Central memory CD8-positive, alpha-beta T cell (primary cell): ENCODE measurements around the gene BRINP2.
"Not testable (repeated sequence)": the region's sequence is repeated elsewhere in the genome, so short reads cannot be mapped to it uniquely, and the experiment has no call there.

ENCODE experiments used
- ATAC-seq: fragments of 150-1000 bp; cut with Tn5 transposase; replicated peaks from 2 replicates; pipeline ENCODE4 v1.10.0; 2022; ENCODE audit warnings: mild to moderate bottlenecking, moderate FRiP score, moderate number of reproducible peaks; ENCODE audit not compliant: poor library complexity, severe bottlenecking; ENCODE audit errors: extremely low read depth
- DNase-seq, 2 donors: peaks; one replicate each; pipeline ENCODE4 v3.0.0; 2021; ENCODE audit warnings: low spot score in 2 of 2
- H3K27ac Mint-ChIP-seq: one replicate; pipeline ENCODE4 v1.8.0; 2022; ENCODE audit warnings: low read depth, mild to moderate bottlenecking, moderate library complexity, mixed read lengths
- H3K27me3 Mint-ChIP-seq: one replicate; pipeline ENCODE4 v1.8.0; 2022; ENCODE audit warnings: mixed read lengths
- H3K36me3 Mint-ChIP-seq: one replicate; pipeline ENCODE4 v1.8.0; 2022; ENCODE audit warnings: mild to moderate bottlenecking, moderate library complexity, mixed read lengths; ENCODE audit not compliant: insufficient read depth
- H3K4me1 Mint-ChIP-seq: one replicate; pipeline ENCODE4 v1.8.0; 2022; ENCODE audit warnings: mixed read lengths
- H3K4me3 Mint-ChIP-seq: one replicate; pipeline ENCODE4 v1.8.0; 2022; ENCODE audit warnings: mild to moderate bottlenecking, moderate library complexity, mixed read lengths
- H3K9me3 Mint-ChIP-seq: one replicate; pipeline ENCODE4 v1.8.0; 2022; ENCODE audit warnings: mixed read lengths

Gene BRINP2

DNA sequence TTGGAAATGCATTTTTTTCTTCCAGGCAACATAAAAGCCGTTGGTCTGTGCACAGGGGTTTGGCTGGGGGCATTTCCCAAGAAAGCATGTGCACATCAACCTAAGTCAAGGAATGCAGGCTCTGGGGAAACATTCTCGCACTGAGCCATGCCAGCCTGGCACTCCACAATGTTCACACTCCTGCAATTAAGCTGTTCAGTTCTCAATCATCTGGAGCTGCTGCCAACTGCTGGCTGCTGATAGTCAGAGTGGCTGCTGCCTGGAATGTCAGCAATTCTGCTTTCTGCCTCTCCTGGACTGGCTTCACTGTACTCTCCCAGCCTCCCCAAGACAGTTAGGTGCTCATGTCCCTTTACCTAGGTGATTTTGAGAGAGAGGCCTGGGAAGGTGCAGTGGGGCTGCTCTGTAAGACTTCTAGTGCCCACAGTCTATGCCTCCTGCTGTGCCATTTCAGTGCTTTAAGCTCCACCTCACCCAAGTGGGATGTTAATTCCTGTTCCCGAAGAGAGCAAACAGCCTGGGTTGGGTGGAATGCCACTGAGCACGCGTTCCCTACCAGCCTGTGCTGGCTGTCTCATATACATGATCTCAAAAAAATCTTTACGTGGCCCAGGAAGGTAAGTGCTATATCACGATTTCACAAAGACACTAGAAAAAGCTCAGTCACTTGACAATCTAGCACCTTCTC, 131.7 kb downstream of the BRINP2 start:
- Mint-ChIP-seq H3K36me3 (no peaks in the 10 kb centered on the region), H3K4me1 (no peaks in the 10 kb centered on the region)
- no peak for ATAC-seq

DNA sequence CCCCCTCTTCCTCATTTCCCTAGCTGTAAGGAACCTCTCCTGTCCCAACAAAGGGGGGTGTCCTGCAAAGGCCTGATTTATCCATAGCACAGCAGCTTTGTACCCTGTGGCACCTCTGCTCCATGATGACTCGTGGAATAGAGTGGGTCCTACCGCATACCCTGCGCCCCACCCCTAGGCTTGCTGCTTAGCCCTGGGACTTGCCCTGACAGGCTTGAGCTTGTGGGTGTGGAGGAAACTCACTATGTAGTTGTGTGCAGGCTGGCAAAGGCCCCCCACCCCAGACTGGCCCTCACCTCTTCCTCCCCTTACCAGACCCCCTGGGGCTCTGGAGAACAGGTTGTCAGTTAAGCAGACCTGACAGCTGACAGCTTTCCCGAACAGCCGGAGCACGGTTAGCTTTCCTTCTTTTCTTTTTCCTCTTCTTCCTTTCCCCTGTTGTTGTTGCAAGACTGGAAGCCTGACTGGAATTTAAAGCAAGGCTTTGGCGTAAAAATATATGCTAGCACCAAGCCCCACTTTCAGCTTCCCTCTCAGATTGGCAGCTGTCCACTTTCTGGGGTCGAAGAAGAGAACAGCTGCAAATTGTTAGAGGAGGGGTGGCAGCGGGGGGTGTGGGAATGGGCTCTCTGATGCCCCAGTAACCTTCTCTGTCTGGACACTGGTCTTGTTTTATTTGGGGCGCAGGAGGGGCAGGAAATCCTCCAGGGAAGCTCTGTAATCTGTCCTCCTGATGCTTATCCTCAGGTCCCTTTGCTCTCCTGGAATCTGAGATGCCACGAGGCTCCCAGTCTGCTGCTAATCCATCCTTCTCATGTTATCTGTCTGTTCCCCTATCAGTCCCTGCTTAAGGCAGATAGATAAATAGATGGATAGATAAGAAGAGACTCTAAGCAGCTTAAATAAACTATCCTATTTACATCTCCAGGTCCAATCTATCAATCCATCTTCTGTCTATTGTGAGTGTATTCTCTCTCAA, 134.6 kb downstream of the BRINP2 start:
- Mint-ChIP-seq H3K27me3 (no peaks in the 10 kb centered on the region), H3K36me3 (no peaks in the 10 kb centered on the region), H3K4me1 (no peaks in the 10 kb centered on the region), H3K27ac (no peak overlapping the region), H3K4me3 (no peak overlapping the region), H3K9me3 (peaks cover 19% of the 10 kb centered on the region)
- ATAC-seq (no peak), DNase-seq (no peak)

More for the DNA sequence above, 131.7 kb downstream of the BRINP2 start:
- DNase-seq = no peak
- Mint-ChIP-seq H3K9me3 (peaks cover 22% of the 10 kb centered on the region), H3K4me3 (no peak overlapping the region), H3K27me3 (no peaks in the 10 kb centered on the region), H3K27ac (no peak overlapping the region)

GRCh38 chr1:177306019-177306415, 135.3 kb downstream of the BRINP2 start:
- DNase-seq (no peak), ATAC-seq (no peak)
- no peak overlapping the region for H3K27ac Mint-ChIP-seq

DNA sequence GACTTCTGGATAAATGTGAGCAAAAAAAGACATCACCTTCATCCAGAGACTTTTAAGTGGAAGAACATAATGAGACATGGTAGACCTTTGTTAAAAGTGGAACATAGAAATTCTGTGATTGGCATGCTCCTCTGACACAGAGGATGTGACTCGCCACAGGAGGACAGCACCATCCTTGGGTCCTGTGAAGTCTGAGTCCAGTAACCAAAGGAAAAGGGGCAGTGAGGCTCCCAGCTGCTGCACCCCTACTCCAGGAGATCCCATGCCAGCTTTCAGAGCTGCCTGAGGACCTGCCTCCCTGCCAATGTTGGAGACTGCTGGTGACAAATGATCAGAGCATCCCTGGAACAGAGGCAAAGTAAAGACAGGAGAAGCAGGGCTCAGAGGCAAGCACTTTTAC, 136.2 kb downstream of the BRINP2 start:
- ATAC-seq (no peak), DNase-seq (no peak)
- no peak overlapping the region for H3K4me3 Mint-ChIP-seq
- no peaks in the 10 kb centered on the region for H3K4me1 Mint-ChIP-seq
- no peaks in the 10 kb centered on the region for H3K36me3 Mint-ChIP-seq
- no peak overlapping the region for H3K27ac Mint-ChIP-seq
- H3K9me3 Mint-ChIP-seq = peaks cover 24% of the 10 kb centered on the region
- no peaks in the 10 kb centered on the region for H3K27me3 Mint-ChIP-seq

More at GRCh38 chr1:177306019-177306415, 135.3 kb downstream of the BRINP2 start:
- Mint-ChIP-seq H3K4me1 (no peaks in the 10 kb centered on the region), H3K27me3 (no peaks in the 10 kb centered on the region), H3K36me3 (no peaks in the 10 kb centered on the region), H3K4me3 (no peak overlapping the region), H3K9me3 (peaks cover 22% of the 10 kb centered on the region)

DNA sequence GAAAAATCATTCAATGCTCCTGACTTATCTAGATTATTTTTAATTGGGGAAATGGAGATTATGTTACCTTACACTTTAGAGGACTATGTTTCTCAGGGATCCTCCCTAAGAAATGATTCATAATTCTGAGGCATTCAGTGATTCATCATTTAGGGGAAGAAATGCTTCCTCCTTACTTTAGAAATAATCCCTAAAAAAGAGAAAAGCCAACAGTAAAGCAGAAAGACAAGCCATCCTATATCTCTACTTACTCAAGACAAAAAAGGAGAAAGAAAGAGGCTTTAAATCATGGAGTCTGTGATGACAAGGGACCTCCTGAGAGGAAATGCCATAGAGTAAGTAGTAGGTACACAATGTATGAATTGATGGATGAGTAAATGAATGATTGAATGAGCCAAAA, 137.0 kb downstream of the BRINP2 start:
- Mint-ChIP-seq H3K27ac (no peak overlapping the region), H3K27me3 (no peaks in the 10 kb centered on the region), H3K9me3 (peaks cover 28% of the 10 kb centered on the region), H3K4me1 (no peaks in the 10 kb centered on the region), H3K4me3 (no peak overlapping the region), H3K36me3 (no peaks in the 10 kb centered on the region)
- DNase-seq = no peak
- no peak for ATAC-seq

GRCh38 chr1:177309880-177310279, 139.1 kb downstream of the BRINP2 start:
- peaks cover under 1% of the 10 kb centered on the region for H3K36me3 Mint-ChIP-seq
- H3K27ac Mint-ChIP-seq = no peak overlapping the region
- H3K9me3 Mint-ChIP-seq = peaks cover 32% of the 10 kb centered on the region
- H3K4me1 Mint-ChIP-seq = no peaks in the 10 kb centered on the region
- DNase-seq (no peak), ATAC-seq (no peak)
- H3K4me3 Mint-ChIP-seq = no peak overlapping the region
- no peaks in the 10 kb centered on the region for H3K27me3 Mint-ChIP-seq

- Mint-ChIP-seq H3K4me1 (no peaks in the 10 kb centered on the region), H3K27me3 (no peaks in the 10 kb centered on the region), H3K27ac (no peak overlapping the region), H3K9me3 (peaks cover 32% of the 10 kb centered on the region), H3K36me3 (peaks cover 2% of the 10 kb centered on the region), H3K4me3 (no peak overlapping the region)
- no peak for DNase-seq
- ATAC-seq = no peak
Measured at GRCh38 chr1:177310326-177310725, 139.6 kb downstream of the BRINP2 start.

DNA sequence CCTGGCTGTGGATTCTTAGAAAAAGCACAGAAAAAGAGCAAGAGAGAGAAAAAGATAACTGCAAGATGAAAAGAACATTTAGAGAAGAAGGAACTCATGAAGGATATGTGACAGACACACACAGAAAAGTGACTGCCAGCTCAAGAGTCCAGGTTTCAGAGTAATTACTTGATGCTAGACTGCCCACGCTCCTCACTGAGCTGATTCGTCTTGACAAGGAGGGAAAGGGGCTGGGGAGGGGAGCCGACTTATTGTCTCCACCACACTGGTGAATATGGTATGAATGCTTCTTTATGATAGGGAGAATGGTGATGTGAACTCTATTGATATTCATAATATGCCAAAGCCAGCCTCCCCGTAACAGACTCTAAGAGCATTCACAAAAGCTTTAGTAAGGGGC, 140.4 kb downstream of the BRINP2 start:
- no peak for ATAC-seq

DNA sequence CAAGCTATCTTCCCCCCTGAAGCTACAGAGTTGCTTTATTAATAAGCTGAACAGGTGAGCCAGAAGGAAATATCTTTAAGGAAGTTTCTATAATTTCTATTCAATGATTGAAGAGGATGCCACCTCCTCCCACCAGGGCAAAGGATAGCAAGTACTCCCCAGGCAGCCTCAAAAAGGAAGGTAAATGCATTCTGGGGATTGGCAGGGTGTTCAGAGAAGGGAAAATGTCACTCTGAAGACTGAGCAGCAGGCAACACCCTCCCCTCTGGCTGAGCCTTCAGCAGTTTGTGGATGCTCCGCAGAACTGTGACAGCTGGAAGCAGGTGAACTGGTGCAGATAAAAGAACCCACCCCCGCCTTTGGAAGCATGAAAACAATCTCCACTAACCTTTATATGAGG, 140.8 kb downstream of the BRINP2 start:
- H3K9me3 Mint-ChIP-seq = peaks cover 26% of the 10 kb centered on the region
- H3K27ac Mint-ChIP-seq = no peak overlapping the region
- no peaks in the 10 kb centered on the region for H3K4me1 Mint-ChIP-seq
- ATAC-seq (no peak), DNase-seq (no peak)
- H3K36me3 Mint-ChIP-seq = peaks cover 2% of the 10 kb centered on the region
- no peaks in the 10 kb centered on the region for H3K27me3 Mint-ChIP-seq
- H3K4me3 Mint-ChIP-seq = no peak overlapping the region

More for the DNA sequence above, 140.4 kb downstream of the BRINP2 start:
- no peak overlapping the region for H3K27ac Mint-ChIP-seq
- DNase-seq = no peak
- peaks cover 2% of the 10 kb centered on the region for H3K36me3 Mint-ChIP-seq
- H3K27me3 Mint-ChIP-seq = no peaks in the 10 kb centered on the region
- no peaks in the 10 kb centered on the region for H3K4me1 Mint-ChIP-seq
- no peak overlapping the region for H3K4me3 Mint-ChIP-seq
- peaks cover 27% of the 10 kb centered on the region for H3K9me3 Mint-ChIP-seq

DNA sequence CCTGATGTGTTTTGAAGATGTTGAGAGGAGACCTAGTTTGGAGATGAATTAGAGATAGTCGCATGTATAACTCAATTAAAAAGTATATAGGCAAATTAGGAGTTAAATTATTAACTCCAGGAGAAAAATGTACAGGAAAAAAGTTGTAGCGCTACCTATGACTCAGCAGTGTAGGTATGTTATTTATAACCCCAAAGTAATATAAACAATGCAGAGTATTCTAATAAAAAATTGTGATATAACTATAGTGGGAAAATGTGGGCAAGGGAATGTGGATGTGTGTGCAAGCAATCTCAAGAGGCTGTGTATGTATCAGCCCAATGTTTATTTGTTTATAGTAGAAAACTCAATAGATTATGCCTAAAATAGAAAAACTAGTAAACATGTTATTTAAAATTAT, 144.5 kb downstream of the BRINP2 start:
- Mint-ChIP-seq H3K9me3 (peaks cover 27% of the 10 kb centered on the region), H3K27ac (no peak overlapping the region), H3K4me1 (no peaks in the 10 kb centered on the region), H3K36me3 (peaks cover 2% of the 10 kb centered on the region), H3K4me3 (no peak overlapping the region), H3K27me3 (no peaks in the 10 kb centered on the region)
- ATAC-seq (no peak), DNase-seq (no peak)

- Mint-ChIP-seq H3K9me3 (peaks cover 26% of the 10 kb centered on the region), H3K4me3 (no peak overlapping the region), H3K27ac (no peak overlapping the region), H3K27me3 (no peaks in the 10 kb centered on the region), H3K36me3 (peaks cover 2% of the 10 kb centered on the region), H3K4me1 (no peaks in the 10 kb centered on the region)
- DNase-seq = no peak
- ATAC-seq = no peak
Measured at GRCh38 chr1:177315761-177316160, 145.0 kb downstream of the BRINP2 start.

- not testable (repeated sequence) for H3K36me3 Mint-ChIP-seq, H3K27me3 Mint-ChIP-seq
Measured at GRCh38 chr1:177321434-177321833, 150.7 kb downstream of the BRINP2 start.

GRCh38 chr1:177328251-177328650, 157.5 kb downstream of the BRINP2 start:
- Mint-ChIP-seq H3K27me3 (no peaks in the 10 kb centered on the region), H3K36me3 (no peaks in the 10 kb centered on the region), H3K9me3 (peaks cover 19% of the 10 kb centered on the region), H3K4me1 (no peaks in the 10 kb centered on the region), H3K4me3 (no peak overlapping the region), H3K27ac (no peak overlapping the region)
- DNase-seq = no peak
- ATAC-seq = no peak

More at GRCh38 chr1:177321434-177321833, 150.7 kb downstream of the BRINP2 start:
- not testable (repeated sequence) for H3K27ac Mint-ChIP-seq, H3K4me1 Mint-ChIP-seq, DNase-seq, H3K4me3 Mint-ChIP-seq, ATAC-seq
- H3K9me3 Mint-ChIP-seq = peaks cover 13% of the 10 kb centered on the region
